NCI-H774 (cell line): ENCODE measurements around the gene CD4.
A peak's percentile ranks its signal among the peaks of the same experiment; 100 is the strongest.

Experiments used
- DNase-seq: peaks from one replicate; lab custom pipeline; 2025; lab: John Stamatoyannopoulos, UW

The CD4 gene

DNA sequence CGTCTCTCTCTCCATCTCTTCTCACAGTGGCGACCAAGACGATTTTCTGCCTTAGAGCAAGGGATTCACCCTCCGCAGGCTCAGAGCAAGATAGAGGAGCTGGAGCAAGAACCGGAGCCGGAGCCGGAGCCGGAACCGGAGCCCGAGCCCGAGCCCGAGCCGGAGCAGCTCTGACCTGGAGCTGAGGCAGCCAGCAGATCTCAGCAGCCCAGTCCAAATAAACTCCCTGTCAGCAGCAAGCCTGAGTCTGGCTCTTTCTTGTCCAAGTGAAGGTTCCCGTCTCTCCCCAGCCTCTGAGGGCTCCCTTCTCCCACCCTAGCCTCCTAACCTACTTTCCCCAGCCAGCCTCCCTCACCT is 11.1 kb upstream of the CD4 start:
- no peak for DNase-seq

DNA sequence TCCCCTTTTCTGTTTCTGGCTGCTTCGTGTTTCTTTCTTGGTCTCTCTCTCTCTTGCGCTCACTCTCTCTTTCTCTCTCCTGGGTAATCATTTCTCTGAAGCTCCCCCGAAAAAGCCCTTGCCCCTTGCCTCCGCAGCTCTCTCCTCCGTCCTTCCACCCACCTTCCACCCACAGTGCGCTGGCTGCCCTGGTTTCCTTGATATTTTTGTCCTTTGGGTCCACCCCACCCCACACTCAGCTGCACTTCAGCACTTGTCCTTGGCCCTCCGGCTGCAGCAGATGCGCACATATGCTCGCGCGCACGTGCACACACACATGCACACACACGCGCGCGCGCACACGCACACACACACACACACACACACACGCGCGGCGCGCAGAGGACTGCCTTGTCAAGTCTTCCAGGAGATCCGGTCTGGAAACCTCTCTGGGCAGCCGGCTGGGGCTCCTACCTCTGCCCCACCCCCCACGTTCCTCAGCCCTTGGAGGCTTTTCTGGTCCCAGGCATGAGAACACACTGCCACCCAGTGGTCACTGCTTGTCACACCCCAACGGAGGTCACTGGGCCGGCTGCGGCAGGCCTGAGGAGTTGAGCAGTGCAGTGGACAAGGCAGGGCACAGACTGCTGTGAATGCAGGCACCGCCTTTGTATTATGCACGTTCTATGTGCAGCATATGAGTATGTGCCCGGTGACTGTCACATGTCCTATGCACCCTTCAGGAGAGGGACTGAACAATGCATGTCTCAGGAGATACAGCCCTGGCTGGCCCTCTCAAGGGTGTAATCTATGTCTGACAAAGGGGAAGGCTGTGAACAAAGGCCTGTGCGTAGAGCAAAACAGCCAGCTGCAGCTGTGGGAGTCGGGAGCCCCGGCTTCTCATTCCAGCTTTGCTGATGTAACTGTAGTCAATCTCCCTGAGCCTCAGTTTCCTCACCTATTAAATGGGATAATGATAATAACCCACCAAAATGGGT is 10.5 kb upstream of the CD4 start:
- DNase-seq, result peak; percentile 93

DNA sequence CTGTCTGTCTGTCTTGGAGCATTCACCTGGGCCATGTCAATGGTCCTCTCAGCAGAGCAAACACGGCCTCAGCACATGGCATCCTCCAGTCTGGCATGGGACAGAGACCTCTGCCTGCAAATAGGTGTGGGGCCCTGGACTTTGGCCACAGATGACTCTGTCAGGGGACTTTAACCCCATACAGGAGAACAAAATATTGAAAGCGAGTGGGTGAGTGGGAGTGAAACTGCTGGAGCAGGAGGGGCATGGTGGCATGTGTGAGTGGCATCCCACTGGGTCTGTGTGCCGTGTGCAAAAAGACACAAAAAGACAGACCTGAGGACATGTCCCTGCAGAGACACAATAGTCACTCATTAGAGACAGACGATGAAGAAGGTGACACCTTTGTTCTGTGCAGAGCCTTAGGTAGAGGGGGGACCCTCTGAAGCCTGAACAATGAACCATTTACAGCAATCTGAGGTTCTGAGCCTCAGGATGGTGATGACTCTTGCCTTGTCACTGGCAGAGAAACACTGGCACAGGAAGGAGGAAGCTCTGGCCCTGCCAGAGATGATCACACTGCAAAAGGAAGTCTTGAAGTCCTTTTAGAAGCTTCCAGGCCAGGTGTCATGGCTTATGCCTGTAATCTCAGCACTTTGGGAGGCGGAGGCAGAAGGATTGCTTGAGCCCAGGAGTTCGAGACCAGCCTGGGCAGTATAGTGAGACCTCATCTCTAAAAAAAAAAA is 9.5 kb upstream of the CD4 start:
- no peak for DNase-seq

DNA sequence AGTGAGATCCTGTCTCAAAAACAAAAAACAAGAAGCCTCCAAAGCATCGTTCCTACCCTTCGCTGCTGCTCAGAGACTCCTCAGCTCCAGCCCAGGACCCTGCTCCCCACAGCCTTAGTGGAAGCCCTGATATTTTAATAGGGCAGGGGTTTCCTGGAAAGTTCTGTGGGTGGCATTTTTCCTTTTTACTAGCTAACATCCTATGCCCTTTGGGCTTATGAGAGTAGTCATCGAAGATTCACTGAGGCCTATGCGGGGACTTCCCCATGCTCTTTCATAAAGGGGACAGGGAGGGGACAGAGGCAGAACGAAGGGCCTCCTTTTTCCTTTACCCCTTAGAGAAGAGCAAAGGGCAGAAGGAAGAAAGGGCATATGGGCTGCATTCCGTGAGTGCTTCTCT is 8.8 kb upstream of the CD4 start:
- no peak for DNase-seq

DNA sequence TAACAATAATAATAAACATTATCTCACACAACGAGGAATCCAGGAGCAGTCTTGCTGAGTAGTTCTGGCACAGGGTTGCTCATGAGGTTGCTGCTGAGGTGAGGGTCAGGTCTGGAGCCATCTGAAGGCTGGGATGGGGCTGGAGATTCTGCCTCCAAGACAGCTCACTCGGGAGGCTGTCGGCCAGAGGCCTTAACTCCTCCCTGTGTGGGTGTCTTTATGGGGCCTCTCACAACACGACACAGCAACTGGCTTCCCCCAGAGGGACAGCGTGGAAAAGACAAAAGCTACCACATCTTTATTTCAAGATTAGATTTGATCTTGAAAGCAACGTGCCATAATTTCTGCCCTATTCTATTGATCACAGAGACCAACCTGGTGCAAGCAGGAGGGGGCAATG is 7.2 kb upstream of the CD4 start:
- no peak for DNase-seq

DNA sequence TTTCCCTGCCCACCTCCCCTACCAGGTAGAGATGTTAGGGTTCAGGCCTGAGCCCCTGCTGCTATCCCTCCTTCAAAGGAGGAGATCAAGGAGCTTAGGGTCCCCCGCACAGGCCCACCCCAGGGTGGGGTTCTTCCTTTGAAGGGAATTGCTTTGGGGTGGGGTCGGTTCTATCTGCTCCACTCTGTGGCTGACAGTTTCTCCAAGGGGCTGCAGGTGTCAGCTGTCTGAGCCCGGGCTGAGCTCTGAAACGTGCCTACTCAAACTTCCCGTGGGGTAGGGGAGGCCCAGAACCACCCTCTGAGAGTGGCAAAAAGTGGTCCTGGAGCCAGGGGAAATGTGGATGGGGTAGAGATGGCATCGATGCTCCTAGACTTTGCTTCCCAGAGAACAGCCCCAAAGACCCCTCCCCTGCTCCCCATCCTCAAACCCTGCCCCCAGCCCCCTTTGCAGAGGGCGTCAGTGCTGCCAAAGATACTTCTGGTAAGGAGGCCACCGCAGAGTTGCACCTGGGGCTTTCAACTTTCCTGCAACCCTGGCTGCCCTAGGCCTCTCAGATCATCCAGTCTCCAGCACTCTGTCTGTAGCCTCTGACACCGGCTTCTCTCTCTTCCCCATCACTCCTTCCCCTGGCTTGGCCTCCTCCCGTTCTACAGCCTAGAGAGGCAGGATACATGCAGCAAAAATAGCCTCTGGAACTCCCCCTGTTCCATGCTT is 6.3 kb upstream of the CD4 start:
- no peak for DNase-seq

DNA sequence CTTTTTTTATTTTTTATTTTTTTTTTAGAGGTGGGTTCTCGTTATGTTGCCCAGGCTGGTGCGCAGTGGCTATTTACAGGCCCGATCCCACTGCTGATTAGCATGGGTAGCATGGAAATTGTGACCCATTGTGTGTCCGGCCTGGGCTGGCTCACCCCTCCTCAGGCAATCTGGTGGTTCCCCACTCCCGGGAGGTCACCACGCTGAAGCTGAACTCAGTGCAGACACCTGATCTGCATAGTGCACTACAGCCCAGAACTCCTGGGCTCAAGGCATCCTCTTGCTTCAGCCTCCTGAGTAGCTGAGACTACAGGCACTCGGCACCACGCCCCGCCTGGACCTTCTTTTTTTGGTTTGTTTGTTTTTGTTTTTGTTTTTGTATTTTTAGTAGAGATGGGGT is 5.5 kb upstream of the CD4 start:
- no peak for DNase-seq

DNA sequence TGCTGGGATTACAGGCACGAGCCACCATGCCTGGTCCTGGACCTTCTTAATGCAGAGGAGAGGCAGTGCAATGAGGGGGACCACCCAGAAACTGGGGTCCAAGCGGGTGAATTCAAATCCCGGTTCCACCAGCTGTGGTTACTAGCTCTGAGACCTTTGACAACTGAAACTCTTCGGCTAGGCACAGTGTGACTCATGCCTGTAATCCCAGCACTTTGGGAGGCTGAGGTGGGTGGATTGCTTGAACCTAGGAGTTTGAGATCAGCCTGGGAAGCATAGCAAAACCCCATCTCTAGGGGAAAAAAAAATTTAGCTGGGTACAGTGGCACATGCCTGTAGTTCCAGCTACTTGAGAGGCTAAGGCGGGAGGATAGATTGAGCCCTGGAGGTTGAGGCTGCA is 5.0 kb upstream of the CD4 start:
- no peak for DNase-seq

DNA sequence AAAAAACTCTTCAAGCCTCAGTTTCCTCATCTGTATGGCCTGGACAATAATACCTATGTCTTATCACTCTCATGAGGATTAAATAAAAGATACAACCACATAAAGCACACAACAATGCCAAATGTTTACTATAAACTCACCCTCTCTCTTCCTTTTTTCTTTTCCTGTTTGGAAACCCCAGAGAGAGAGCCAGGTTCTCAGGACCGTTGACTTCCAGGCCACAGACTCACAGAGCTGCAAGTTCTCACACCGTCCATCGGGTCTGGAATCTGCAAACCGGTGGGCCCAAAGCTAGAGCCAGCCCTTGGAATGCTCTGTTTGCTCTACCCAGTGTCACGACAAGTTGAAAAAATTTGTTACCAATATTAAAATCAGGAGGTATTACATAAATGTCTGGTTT is 4.6 kb upstream of the CD4 start:
- no peak for DNase-seq

DNA sequence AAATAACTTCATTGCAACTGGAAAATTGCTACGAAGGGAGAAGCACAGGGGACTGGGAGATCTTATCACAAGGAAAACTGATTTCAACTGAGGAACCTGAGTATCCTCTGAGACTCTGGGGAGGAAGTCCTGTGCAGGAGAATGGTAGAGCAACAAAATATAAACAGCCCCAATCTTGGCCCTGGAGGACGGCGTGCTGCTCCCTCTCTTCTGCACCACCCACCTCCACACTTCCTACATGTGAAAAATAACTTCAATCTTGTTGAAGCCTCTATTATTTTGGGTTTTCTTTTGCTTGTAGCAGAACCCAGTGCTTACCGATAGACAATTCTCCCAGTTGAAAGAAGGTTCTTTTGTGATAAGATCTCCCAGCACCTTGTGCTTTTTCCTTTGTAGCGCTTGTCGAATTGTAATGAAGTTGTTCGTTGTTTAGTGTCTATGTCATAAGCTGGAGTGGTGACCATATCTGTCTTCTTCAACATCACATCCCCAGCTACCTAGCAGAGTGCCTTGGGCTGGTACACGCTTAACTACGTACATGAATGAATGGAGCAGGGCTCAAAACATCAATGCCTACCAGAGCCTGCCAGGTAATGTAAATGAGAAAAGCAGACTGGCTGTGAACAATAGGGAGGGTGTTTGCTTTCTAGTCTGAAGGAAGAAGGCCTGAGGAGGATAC is 2.8 kb upstream of the CD4 start:
- DNase-seq, result no peak

DNA sequence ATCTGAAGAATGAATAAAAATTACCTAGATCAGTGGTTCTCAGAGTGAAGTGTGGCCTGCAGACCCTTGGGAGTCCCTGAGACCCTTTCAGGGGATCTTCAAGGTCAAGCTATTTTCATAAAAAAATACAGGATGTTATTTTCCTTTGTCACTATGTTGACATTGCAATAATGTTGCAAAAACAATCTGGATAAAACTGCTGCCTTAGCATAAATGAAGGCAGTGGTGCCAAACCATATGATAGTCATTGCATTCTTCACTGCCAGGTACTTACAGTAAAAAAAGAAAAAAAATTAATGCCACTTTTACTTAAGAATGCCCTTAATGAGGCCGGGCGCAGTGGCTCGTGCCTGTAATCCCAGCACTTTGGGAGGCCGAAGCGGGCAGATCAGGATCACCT is 2.0 kb upstream of the CD4 start:
- DNase-seq, result no peak

DNA sequence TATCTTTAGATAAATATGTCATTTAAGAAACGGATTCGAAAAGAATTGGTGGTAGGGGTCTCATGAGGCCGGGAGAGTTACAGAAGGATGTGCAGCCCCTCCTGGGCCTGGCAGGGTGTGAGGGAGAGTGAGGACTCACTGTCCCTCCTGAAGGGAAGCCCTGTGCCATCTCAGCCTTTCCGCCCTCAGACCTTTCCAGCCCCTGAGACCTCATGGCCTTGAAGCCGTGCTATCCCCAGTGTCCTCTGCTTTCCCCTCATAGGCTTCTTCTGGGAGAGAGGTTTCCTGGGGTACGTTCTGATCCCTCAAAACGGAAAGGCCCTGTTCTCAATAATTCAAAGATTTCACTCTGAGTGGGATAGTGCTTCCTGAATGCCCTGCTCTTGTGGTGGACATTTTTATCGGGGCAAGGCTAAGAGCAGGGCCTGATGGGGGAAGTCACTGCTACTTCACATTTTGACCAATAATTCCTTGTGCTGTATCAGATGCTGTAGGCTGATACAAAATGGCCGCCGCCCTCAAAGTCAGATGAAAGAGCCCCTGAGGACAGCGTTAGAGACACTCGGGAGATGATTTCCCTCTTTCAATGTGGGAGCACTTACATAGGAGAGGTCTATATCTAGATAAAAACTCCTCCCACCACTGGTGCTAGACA is 1.3 kb downstream of the CD4 start:
- DNase-seq, result no peak

DNA sequence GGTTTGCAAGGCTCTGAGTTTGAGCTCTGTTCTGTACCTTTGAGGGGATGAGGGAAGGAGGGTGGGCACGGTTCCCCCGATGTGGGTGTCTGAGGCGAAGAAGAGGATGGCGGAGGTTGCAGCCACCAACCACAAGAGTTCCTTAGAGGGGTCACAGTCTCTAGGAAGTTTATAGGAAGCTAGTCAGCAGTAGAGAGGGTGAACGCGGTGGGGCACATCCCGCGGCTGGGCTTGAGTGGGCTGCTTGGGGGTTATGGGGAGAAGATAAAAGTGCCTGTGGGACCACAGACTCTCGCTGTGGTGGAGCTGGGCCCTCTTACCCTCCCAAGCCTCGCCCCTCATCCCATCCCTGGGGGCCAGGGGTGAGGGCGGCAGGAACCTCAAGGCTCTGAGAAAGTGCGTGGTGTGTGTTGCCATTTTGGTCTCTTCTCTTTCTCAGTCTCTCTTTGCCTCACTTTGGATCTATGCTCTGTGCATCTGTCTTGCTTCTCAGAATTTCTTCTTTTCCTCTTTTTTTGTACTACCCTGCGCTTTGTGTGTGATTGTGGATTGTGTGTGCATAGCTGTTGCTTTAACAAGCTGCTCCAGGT is 2.7 kb downstream of the CD4 start:
- no peak for DNase-seq

DNA sequence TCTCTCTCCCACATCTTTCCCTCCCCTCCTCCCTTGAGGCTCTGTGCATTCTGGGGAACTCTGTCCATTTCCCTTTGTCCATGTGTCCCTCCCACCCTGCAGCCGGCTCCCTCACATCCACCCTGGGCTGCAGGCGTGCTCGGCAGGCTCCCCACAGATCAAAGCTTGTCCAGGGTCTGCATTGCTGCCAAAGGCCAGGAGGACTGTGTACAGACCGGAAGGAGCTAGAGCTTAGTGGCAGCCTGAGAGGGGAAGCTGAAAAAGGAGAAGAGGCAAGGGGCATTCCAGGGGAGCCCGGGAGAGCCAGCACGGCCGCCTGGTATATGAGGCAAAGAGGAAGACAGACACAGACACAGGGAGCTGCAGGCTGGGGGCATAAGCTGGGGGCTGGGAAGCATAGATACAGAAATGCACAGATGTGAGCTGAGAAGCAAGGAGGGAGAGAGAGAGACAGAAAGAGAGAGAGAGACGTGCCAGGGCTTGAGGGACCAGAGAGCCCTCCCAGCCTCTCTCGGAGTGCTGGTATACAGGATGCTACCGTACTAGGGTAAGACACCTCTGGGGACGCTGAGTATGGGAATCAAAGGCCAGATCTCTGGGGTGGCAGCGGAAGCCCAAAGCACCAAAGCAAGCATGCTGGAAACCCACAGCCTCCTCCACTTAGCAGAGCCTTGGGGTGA is 3.3 kb downstream of the CD4 start:
- no peak for DNase-seq

DNA sequence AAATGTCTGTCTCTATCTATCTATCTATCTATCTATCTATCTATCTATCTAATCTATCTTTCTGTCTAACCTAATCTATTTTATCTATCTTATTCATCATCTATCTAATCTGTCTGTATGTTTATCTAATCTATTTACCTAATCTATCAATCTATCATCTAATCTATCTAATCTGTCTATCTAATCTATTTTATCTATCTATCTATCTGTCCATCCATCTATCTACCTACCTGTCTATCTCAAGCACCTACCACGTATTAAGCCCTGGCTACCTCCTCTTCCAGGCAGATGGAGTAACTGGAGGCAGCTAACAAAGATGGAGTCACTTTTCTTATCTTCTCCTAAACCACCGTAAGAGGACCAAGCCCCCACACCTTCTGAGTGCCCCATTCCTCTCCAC is 5.8 kb downstream of the CD4 start:
- no peak for DNase-seq

DNA sequence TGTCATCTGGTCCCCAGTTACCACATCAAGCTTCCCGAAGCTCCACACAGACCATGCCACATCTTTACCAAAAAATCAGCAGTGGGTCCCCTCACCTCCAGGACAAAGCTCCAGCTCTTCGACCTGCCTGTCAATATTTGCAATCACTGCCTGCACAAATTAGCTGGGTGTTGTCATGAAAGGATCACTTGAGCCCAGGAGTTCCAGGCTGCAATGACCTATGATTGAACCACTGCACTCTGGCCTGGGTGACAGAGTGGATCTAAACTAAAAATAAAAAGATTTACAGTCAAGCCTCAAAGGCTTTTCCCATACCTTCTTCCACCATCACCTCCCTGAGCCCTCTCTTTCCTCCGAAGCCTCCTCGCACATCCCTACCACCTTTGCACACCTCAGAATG is 7.2 kb downstream of the CD4 start:
- no peak for DNase-seq

DNA sequence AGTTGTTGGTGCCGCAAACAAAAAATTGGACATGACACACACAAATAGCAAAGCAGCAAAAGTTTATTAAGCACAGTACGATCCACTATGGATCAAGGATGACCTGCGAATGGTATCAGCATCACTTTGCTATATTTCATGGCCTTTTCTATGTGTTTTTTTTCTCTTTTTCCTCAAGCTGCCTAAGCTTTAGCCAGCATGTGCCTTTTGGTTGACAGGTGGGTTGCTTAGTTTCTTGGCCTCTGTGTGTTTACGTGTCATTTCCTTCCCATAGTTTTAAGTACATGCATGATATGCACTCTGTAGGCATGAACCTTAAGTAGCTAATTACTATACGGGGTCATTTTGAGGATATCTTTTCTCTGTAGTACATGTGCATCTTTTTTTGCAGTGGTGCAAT is 9.8 kb downstream of the CD4 start:
- no peak for DNase-seq

DNA sequence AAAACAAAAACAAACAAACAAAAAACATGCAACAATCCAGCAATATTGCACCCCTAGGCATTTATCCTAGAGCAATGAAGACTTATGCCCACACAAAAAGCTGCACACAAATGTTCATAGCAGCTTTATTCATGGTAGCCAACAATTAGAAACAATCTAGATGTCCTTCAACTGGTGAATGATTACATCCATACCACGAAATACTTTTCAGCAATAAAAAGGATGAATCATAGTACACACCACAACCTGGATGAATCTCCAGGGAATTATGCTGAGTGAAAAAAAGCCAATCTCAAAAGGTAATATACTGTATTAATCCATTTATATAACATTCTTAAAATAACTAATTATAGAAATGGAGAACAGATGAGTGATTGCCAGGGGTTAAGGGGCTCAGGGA is 17.8 kb downstream of the CD4 start:
- no peak for DNase-seq

DNA sequence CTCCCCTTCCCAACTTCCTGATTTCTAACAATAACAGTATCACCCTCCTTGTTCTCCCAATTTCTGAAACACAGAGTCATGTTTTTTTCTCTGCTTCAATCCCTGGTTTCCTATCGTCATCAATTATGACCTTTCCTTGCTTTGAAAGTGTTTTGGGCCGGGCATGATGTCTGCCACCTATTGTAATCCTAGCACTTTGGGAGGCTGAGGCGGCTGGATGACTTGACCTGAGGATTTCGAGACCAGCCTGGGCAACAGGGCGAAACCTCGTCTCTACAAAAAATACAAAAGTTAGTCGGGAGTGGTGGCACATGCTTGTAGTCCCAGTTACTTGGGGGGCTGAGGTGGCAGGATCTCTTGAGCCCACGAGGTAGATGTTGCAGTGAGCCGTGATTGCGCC is 19.7 kb downstream of the CD4 start:
- no peak for DNase-seq

DNA sequence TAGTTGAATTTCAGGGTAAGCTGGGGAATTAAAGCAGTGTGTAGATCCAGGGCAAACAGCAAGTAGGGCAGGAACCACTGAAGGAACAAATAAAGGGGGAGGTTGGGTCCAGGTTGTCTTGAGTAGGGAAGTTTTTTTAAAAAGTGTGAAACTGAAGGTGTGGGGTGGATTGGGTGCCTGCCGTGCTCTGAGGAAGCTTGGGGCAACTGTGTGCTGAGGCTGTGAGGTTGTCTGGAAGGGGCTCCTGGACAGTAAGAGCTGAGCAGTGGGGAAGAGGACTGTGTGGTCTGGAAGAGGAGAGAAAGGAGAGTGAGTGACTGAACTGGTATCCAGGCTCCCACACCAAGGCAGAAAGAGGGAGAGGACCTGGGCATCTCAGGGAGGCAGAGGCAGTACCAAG is 21.4 kb downstream of the CD4 start:
- no peak for DNase-seq

DNA sequence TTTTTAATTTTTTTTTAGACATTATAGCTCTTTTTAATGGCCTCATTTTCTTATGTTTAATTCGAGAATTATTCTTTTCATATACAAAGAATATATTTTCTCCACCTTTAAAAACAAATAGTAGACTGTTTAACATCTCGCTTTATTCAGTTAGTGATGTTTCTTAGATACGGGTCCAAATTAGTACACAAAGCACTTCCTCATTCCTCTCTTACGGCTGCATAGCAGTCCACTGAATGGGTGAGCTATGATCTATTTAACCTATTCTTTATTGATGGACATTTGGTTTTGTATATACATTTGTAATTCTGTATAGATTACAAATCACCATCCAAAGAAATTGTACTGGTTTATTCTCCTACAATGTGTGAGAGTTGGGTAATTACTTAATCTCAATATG is 24.0 kb downstream of the CD4 start:
- DNase-seq, result no peak
